Stimulated activated CD4-positive, alpha-beta T cell treated with anti-CD3 and anti-CD28 coated beads, Interleukin-2, amount 100 ng/mL, for 48 hours (primary cell): ENCODE results near the gene LHX3.
"Not testable (repeated sequence)": the region's sequence is repeated elsewhere in the genome, so short reads cannot be mapped to it uniquely, and the experiment has no call there.

Source experiments
- DNase-seq, 2 donors: peaks; one replicate each; pipeline ENCODE4 v3.0.0-alpha.2; 2020

LHX3 gene

DNA sequence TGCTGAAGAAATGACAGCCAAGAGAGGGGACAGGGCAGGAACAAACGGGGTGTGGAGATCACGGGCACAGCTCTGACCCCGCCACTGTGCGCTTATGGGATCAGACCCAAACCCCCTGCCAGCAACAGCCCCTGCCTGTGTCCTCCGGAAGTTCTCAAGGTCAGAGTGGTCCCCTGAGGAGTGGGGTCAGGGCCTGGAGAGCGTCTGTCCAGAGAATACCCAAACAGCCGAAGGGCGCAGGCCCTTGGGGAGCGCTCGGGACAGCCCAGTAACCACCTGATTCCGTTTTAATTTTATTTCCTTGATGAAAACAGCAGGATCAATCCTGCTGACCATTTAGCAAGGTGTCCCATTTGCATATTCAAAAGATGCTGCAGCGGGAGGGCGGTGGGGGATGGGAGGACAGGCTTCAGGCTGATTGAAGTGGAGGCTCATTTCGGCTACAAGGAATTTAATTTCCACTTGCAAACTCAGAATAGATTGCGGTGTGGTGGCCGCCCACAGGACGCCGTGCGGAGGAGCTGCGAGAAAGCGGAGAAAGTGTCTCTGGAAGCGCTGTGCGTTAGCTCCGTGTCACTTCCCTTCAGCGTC, 53.6 kb downstream of the LHX3 start:
- DNase-seq = no peak

DNA sequence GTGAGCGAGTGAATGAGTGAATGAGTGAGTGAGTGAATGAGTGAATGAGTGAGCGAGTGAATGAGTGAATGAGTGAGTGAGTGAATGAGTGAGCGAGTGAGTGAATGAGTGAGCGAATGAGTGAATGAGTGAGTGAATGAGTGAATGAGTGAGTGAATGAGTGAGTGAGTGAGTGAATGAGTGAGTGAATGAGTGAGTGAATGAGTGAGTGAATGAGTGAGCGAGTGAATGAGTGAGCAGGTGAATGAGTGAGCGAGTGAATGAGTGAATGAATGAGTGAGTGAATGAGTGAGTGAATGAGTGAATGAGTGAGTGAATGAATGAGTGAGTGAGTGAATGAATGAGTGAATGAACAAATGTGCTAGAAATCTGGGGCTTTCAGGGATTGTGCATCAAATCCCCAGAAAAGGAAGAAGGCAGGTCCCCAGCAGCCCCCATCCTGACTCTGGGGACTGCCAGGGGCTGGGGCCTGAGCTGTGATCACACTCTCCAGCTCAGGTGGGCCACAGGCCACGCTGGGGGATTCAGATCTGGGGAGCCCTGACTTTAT, 54.2 kb downstream of the LHX3 start:
- DNase-seq = not testable (repeated sequence)

DNA sequence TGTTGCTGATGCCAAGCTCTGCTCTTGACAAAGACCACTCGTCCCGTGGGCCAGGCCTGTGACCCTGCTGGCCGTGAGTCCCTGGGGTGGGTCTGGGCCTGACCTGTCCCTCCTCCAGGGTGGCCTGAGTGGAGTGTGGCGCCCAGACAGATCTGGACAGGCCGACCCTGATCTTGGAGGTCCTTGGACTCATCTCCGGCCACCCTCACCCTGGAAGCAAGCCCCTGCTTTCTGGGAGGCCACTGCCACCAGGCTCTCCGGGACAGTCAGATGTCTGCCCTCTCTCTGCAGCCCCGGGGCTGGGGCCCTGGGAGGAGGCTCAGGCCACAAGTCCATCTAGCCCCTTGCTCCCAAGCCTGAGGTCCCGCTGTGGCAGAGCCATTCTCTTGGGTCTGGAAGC, 55.1 kb downstream of the LHX3 start:
- no peak for DNase-seq

DNA sequence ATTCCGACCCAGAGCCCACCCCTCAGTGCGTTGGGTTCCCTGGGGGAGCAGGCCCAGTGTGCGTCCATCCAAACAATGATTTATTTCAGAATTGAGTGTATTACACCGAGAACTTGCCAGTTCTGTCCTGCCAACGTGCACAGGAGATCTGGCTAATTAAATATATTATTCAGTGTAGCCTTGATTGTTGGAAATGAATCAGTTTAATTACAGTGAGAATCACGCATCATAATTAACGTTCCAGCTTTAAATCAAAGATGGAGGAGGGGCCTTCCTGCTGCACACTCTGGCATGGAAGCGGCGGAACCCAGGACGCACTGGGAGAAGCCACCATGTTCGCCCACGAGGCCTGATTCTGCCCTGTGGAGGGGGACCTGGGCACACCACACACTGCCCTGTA, 55.6 kb downstream of the LHX3 start:
- DNase-seq = no peak

DNA sequence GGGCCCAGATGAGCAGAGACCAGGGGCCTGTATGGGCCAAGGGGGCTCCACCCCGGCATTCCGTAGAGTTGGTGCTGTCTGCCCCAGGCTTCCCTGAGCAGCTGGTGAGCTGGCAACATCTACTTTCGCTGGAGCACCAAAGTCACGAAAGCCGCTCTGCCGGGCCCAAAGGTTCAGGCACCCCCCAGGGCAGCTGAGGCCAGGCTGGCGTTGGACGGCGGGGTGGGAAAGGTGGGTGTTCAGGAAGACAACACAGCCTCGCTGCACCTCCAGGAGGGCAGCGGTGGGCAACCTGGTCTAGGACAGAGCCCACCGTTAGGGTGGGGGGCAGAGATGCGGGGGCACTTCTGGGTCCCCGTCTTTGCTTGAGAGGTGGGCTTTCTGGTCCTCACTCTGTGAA, 56.2 kb downstream of the LHX3 start:
- no peak for DNase-seq

DNA sequence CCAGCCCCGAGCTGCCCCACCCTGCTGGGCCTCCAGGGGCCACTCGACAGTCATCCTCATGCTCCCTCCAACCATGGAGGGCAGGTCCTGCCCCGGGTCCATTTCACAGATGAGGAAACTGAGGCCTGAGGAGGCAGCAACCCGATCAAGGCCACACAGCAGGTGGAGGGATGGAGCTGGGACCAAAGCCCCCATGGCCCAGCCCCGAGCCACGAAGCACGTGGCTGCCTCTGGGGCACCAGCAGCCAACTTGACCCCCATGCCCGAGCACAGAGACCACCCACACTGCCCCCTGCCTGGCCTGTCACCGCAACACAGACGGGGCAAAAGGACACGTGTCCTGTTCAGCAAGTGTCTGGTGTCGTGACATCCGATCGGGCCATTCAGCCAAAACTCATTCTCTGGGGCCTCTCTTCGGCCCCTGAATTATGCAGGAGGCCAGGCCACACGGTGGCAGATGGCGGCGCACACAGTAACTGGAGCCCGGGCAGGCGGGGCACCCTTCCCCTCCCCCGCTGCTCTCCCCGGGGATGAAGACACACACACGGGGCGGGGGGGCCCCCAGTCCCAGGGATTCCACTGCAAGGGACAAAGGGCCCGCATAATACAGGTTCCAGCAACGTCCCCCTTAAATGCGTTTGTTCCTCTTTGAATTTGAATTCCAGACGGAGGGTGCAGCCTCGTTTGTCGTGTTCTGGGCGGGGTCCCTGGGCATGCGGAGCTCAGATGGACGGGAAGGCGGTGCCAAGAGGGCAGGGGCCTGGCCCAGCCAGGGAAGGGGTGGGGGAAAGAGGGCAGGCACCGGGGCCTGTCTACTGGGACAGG, 56.8 kb downstream of the LHX3 start:
- DNase-seq = no peak

DNA sequence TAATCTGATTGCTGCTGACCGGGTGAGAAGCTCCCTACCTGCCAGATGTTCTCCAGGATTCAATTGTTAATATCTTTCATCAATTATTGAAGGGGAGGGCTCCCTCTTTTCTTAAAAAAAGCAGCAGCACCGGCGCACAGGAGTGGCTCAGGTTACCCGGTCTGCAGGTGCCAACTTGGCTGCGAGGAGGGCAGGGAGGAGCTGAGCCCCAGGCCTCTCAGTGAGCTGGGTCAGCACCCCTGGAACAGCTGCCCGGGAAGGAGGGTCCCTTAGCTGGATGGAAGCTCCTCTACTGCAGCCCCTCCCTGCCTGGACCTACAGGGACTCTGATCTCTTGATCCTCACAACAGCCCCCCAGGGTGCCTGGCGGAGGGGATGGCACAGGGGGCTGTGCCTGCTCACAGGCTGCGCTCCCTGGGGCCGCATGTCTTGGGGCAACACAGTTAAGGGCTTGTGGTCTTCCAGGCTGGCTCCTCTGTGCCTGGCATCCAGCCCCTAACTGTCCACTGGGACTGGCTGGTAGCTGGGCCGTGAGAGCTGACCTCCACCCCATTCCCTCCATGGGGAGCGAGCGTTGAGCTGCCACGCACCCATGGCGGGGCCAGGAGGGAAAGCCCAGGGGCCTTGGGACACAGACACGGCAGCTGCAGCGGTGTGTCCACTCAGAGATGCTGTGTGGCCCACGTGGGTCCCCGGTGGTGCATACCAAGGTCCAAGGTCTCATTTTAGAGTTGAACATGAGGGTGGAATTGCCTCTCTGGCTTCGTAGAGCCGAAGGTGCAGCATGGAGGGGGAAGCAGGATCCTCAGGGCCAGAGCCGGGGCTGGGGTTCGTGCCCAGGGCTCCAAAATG, 57.7 kb downstream of the LHX3 start:
- DNase-seq = no peak
